SU-DHL-6 (cell line): ENCODE measurements around the gene CASKIN2.

ENCODE experiments used
- CTCF ChIP-seq: fragments of 200-600 bp; sonication (generic); IDR thresholded peaks from one replicate; pipeline ENCODE4 v1.5.1; 2017; ENCODE audit warnings: antibody characterized with exemption, mild to moderate bottlenecking, low read length, moderate library complexity; ENCODE audit not compliant: insufficient read depth, poor library complexity, severe bottlenecking
- EZH2phosphoT487 ChIP-seq: fragments of 200-600 bp; sonication (generic), shearing (Covaris generic); conservative IDR thresholded peaks from 2 replicates; pipeline ENCODE4 v1.6.1; 2018; ENCODE audit warnings: mild to moderate bottlenecking, antibody characterized with exemption, low read length, moderate library complexity, mixed read lengths

GRCh38 chr17:75524269-75524969, 9.1 kb upstream of the CASKIN2 start:
- no peak for TF ChIP-seq CTCF
- no peak for TF ChIP-seq EZH2phosphoT487
